Measurements from ENCODE around the gene ANKH.

DNA sequence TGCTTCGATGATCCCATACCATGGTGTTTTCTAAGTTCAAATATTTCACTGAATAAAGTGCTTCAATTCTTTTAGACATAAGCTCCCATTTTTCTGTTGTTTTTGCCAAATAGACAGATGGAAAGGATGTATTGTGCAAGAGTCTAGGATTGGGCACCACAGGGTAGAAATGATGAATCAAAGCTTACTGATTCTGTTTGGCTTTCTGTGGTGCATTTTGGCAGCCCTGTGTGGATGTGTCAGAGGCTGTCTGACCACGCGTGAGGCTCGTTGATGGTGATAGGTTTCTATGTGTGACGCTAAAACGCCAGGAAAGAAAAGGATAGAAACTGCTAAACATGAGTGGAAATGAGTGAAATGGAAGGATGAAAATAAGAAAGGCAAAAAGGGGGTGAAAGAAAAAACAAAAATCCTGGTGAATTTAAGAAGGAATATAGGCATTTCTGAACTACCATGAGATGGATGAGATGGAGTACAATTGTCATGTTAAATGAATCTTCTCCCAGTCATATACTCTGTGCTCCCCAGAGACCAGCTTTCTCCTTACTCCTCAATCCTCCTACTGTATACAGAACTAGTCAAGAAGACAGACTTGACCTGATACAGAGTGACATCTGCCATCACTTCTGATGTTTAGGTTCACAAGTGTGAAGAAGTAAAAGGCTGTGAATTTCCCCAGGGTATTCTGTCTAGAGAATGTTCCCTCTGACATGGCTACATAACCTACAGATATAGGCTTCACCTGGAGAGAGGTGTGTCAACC lies 54.4 kb downstream of the ANKH start:
- TF ChIP-seq POLR2AphosphoS5 (IDR thresholded peaks at IDR 0.05; ENCODE audit: borderline replicate concordance, low read depth, low read length) (no peak), EZH2 (IDR thresholded peaks at IDR 0.05) (no peak)

Measured in SK-N-MC (cell line).